ENCODE measurements around the gene RSU1. TPM values are rescaled to one million over a fixed set of nuclear protein-coding genes. Genes with fewer than 3 reads are reported as not detected.

The RSU1 gene
- total and polyA plus RNA-seq, 10 donors = 20.5 to 81.7 (median 63.4) TPM

- Histone ChIP-seq H3K9me3 (no peaks in the 10 kb centered on the region), H3K36me3 (peaks cover 0 to 41% (median 0%) of the 10 kb centered on the region in 6 donors), H3K4me3 (no peak overlapping the region), H3K27me3 (replicated peaks in 1 of 7) (no peaks in the 10 kb centered on the region), H3K27ac (no peak overlapping the region), H3K4me1 (peaks cover 9 to 76% (median 45%) of the 10 kb centered on the region in 6 donors)
- DNase-seq = no peak
- TF ChIP-seq POLR2A (IDR thresholded peaks at IDR 0.05) = no peak
- intact Hi-C loops (cut with DNase I; ENCODE audit: low total_unique reads) = loop anchor here (10.0 kb wide), 1 partner anchor 377 kb away; the partner anchor contains the start of gene PTER
- WGBS, 5 donors = 75 to 81% (median 79%) methylated on average over 6 of the region's 6 CpGs
These were observed 5.5 kb downstream of the RSU1 start for GRCh38 chr10:16811765-16812164.

- intact Hi-C loops (cut with DNase I; ENCODE audit: low total_unique reads) = loop anchor here (10.0 kb wide), 1 partner anchor 376 kb away; the partner anchor contains the start of gene PTER
These were observed 5.9 kb downstream of the RSU1 start for GRCh38 chr10:16811292-16811691.

GRCh38 chr10:16809074-16809718 is 8.0 kb downstream of the RSU1 start:
- Histone ChIP-seq H3K36me3 (peaks cover 0 to 41% (median 0%) of the 10 kb centered on the region in 6 donors), H3K4me3 (no peak overlapping the region), H3K27ac (no peak overlapping the region), H3K27me3 (replicated peaks in 1 of 7) (no peaks in the 10 kb centered on the region), H3K9me3 (no peaks in the 10 kb centered on the region), H3K4me1 (peaks cover 0 to 50% (median 21%) of the 10 kb centered on the region in 6 donors)
- DNase-seq = no peak
- WGBS, 5 donors = 73 to 89% (median 82%) methylated on average over 6 of the region's 6 CpGs
- peak in 9 of 11 experiments; percentile 26 to 67 (median 50) for TF ChIP-seq CTCF (IDR thresholded peaks at IDR 0.05 in 8 of 11, conservative IDR thresholded peaks at IDR 0.05 in 3 of 11)
- no peak for TF ChIP-seq POLR2AphosphoS5 (IDR thresholded peaks at IDR 0.05)
- no peak for TF ChIP-seq POLR2A (IDR thresholded peaks at IDR 0.05)
- intact Hi-C loops (cut with DNase I; ENCODE audit: low total_unique reads) = loop anchor here (10.0 kb wide), 1 partner anchor 904 kb away; no protein-coding TSS in a partner anchor

More at GRCh38 chr10:16811292-16811691, 5.9 kb downstream of the RSU1 start:
- Histone ChIP-seq H3K4me1 (peaks cover 6 to 71% (median 40%) of the 10 kb centered on the region in 6 donors), H3K27me3 (replicated peaks in 1 of 7) (no peaks in the 10 kb centered on the region), H3K36me3 (peaks cover 0 to 41% (median 0%) of the 10 kb centered on the region in 6 donors), H3K27ac (no peak overlapping the region), H3K9me3 (no peaks in the 10 kb centered on the region), H3K4me3 (no peak overlapping the region)
- TF ChIP-seq POLR2A (IDR thresholded peaks at IDR 0.05) (no peak), POLR2AphosphoS5 (IDR thresholded peaks at IDR 0.05) (no peak)
- WGBS, 5 donors = 73 to 82% (median 79%) methylated on average over 3 of the region's 3 CpGs
- no peak for DNase-seq

- TF ChIP-seq CTCF (IDR thresholded peaks at IDR 0.05 in 8 of 11, conservative IDR thresholded peaks at IDR 0.05 in 3 of 11) (no peak), POLR2A (IDR thresholded peaks at IDR 0.05) (no peak), POLR2AphosphoS5 (IDR thresholded peaks at IDR 0.05) (no peak)
- 90 to 97% (median 94%) methylated on average over 4 of the region's 4 CpGs for WGBS, 5 donors
- H3K27me3 ChIP-seq (replicated peaks in 1 of 7) = no peaks in the 10 kb centered on the region
- no peak for DNase-seq
- intact Hi-C loops (cut with DNase I; ENCODE audit: low total_unique reads) = loop anchor here (10.0 kb wide), 1 partner anchor 899 kb away; no protein-coding TSS in a partner anchor
- H3K27ac ChIP-seq = no peak overlapping the region
- no peaks in the 10 kb centered on the region for H3K9me3 ChIP-seq
- peaks cover 0 to 17% (median 0%) of the 10 kb centered on the region in 6 donors for H3K36me3 ChIP-seq
- H3K4me1 ChIP-seq = peaks cover 5 to 28% (median 12%) of the 10 kb centered on the region in 6 donors
- no peak overlapping the region for H3K4me3 ChIP-seq
These were observed 13.1 kb downstream of the RSU1 start for GRCh38 chr10:16804123-16804522.

- WGBS, 5 donors = 77 to 89% (median 84%) methylated on average over 2 of the region's 2 CpGs
- intact Hi-C loops (cut with DNase I; ENCODE audit: low total_unique reads) = loop anchor here (10.0 kb wide), 1 partner anchor 899 kb away; no protein-coding TSS in a partner anchor
- Histone ChIP-seq H3K27ac (no peak overlapping the region), H3K9me3 (no peaks in the 10 kb centered on the region), H3K36me3 (peaks cover 0 to 17% (median 0%) of the 10 kb centered on the region in 6 donors), H3K4me3 (no peak overlapping the region), H3K4me1 (peaks cover 5 to 30% (median 9%) of the 10 kb centered on the region in 6 donors), H3K27me3 (replicated peaks in 1 of 7) (no peaks in the 10 kb centered on the region)
- DNase-seq = no peak
- no peak for TF ChIP-seq POLR2AphosphoS5 (IDR thresholded peaks at IDR 0.05)
- no peak for TF ChIP-seq CTCF (IDR thresholded peaks at IDR 0.05 in 8 of 11, conservative IDR thresholded peaks at IDR 0.05 in 3 of 11)
- TF ChIP-seq POLR2A (IDR thresholded peaks at IDR 0.05) = no peak
These were observed 13.8 kb downstream of the RSU1 start for GRCh38 chr10:16803464-16803863.

Data from spleen (tissue), 11 donors.